Activated CD4-positive, alpha-beta T cell treated with anti-CD3 and anti-CD28 coated beads, Interleukin-2, amount 50 U/mL, for 48 hours (primary cell): ENCODE results near the gene C3orf38.
A peak's percentile ranks its signal among the peaks of the same experiment; 100 is the strongest.
"Not testable (repeated sequence)": the region's sequence is repeated elsewhere in the genome, so short reads cannot be mapped to it uniquely, and the experiment has no call there.

Source experiments
- DNase-seq, 2 experiments: peaks; one replicate each; pipeline ENCODE4 v3.0.0-alpha.2; 2020

C3orf38 gene

GRCh38 chr3:88149509-88150362 lies at the start of gene C3orf38:
C3orf38 (plus strand) TSS chr3:88149959; CDS start chr3:88150053, 94 bp downstream.
- peak; percentile 79 to 82 for DNase-seq

- no peak for DNase-seq
Observed at GRCh38 chr3:88101142-88101541, 48.6 kb upstream of the C3orf38 start.

GRCh38 chr3:88105325-88105724 lies 44.4 kb upstream of the C3orf38 start:
- no peak for DNase-seq

- no peak for DNase-seq
Observed at GRCh38 chr3:88112289-88112688, 37.5 kb upstream of the C3orf38 start.

- DNase-seq: peak; percentile 42 to 58
Observed at GRCh38 chr3:88113311-88114162, 36.2 kb upstream of the C3orf38 start.

GRCh38 chr3:88114878-88115549 lies 34.7 kb upstream of the C3orf38 start:
- DNase-seq: no peak

GRCh38 chr3:88117683-88118082 lies 32.1 kb upstream of the C3orf38 start:
- DNase-seq: no peak

- DNase-seq: not testable (repeated sequence)
Observed at GRCh38 chr3:88118603-88119002, 31.2 kb upstream of the C3orf38 start.

- DNase-seq: no peak
Observed at GRCh38 chr3:88123526-88123925, 26.2 kb upstream of the C3orf38 start.

GRCh38 chr3:88131695-88132094 lies 18.1 kb upstream of the C3orf38 start:
- no peak for DNase-seq

GRCh38 chr3:88132894-88133293 lies 16.9 kb upstream of the C3orf38 start:
- no peak for DNase-seq

GRCh38 chr3:88133711-88134263 lies 16.0 kb upstream of the C3orf38 start:
- DNase-seq: no peak

GRCh38 chr3:88137836-88138235 lies 11.9 kb upstream of the C3orf38 start:
- DNase-seq: no peak

- DNase-seq: no peak
Observed at GRCh38 chr3:88141458-88142083, 8.2 kb upstream of the C3orf38 start.

- no peak for DNase-seq
Observed at GRCh38 chr3:88142094-88142624, 7.6 kb upstream of the C3orf38 start.

GRCh38 chr3:88147261-88147660 lies 2.5 kb upstream of the C3orf38 start:
- DNase-seq: no peak

- DNase-seq: peak in 1 of 2 experiments; percentile 4
Observed at GRCh38 chr3:88148651-88149050, 1.1 kb upstream of the C3orf38 start.

GRCh38 chr3:88149101-88149508 lies 654 bp upstream of the C3orf38 start:
- peak in 1 of 2 experiments; percentile 60 for DNase-seq

GRCh38 chr3:88150371-88150770 lies 612 bp downstream of the C3orf38 start:
- no peak for DNase-seq

GRCh38 chr3:88150806-88151205 lies 1.0 kb downstream of the C3orf38 start:
- no peak for DNase-seq

- no peak for DNase-seq
Observed at GRCh38 chr3:88151358-88151757, 1.6 kb downstream of the C3orf38 start.

GRCh38 chr3:88152841-88153240 lies 3.1 kb downstream of the C3orf38 start:
- no peak for DNase-seq
